Activated CD8-positive, alpha-beta memory T cell treated with anti-CD3 and anti-CD28 coated beads, Interleukin-2, amount 50 U/mL, for 4 hours (primary cell): ENCODE data around the gene SOCS7.

Experiments
- DNase-seq: peaks from one replicate; pipeline ENCODE4 v3.0.0-alpha.2; 2020

Gene SOCS7

GRCh38 chr17:38338535-38338934 is 13.1 kb upstream of the SOCS7 start:
- DNase-seq = no peak

GRCh38 chr17:38339891-38340290 is 11.8 kb upstream of the SOCS7 start:
- no peak for DNase-seq

GRCh38 chr17:38341035-38341721 is 10.5 kb upstream of the SOCS7 start:
- no peak for DNase-seq

- DNase-seq = no peak
Measured at GRCh38 chr17:38342886-38343607, 8.6 kb upstream of the SOCS7 start.

GRCh38 chr17:38343608-38344419 is 7.8 kb upstream of the SOCS7 start, which contains the start of gene GPR179:
GPR179 (minus strand) TSS chr17:38343956; CDS start chr17:38343789, 167 bp downstream.
- no peak for DNase-seq

GRCh38 chr17:38344420-38344745 is 7.3 kb upstream of the SOCS7 start:
- DNase-seq = no peak

GRCh38 chr17:38345743-38346142 is 5.9 kb upstream of the SOCS7 start:
- DNase-seq = no peak

- DNase-seq = peak; percentile 85
Measured at GRCh38 chr17:38349097-38349730, 2.4 kb upstream of the SOCS7 start.

- DNase-seq = no peak
Measured at GRCh38 chr17:38350035-38350434, 1.6 kb upstream of the SOCS7 start.

- DNase-seq = peak; percentile 19
Measured at GRCh38 chr17:38352245-38353085, 821 bp downstream of the SOCS7 start.

- DNase-seq = no peak
Measured at GRCh38 chr17:38353086-38353604, 1.5 kb downstream of the SOCS7 start.

GRCh38 chr17:38353668-38354067 is 2.0 kb downstream of the SOCS7 start:
- no peak for DNase-seq

- no peak for DNase-seq
Measured at GRCh38 chr17:38354466-38354865, 2.8 kb downstream of the SOCS7 start.

- no peak for DNase-seq
Measured at GRCh38 chr17:38355251-38355650, 3.6 kb downstream of the SOCS7 start.

GRCh38 chr17:38357486-38358123 is 6.0 kb downstream of the SOCS7 start:
- no peak for DNase-seq

- no peak for DNase-seq
Measured at GRCh38 chr17:38358586-38359513, 7.2 kb downstream of the SOCS7 start.

GRCh38 chr17:38361694-38362465 is 10.2 kb downstream of the SOCS7 start:
- no peak for DNase-seq

GRCh38 chr17:38363016-38363415 is 11.4 kb downstream of the SOCS7 start:
- no peak for DNase-seq

GRCh38 chr17:38364741-38365140 is 13.1 kb downstream of the SOCS7 start:
- DNase-seq = no peak
